Esophagus muscularis mucosa (tissue), 4 donors: ENCODE measurements around the gene CNTNAP2.

Experiments
- EP300 ChIP-seq: sonication (generic); formaldehyde crosslinking; IDR thresholded peaks from one replicate; pipeline ENCODE4 v1.6.1; 2017; ENCODE audit warnings: antibody characterized with exemption
- POLR2A ChIP-seq: fragments of 450-650 bp; IDR thresholded peaks from one replicate; pipeline ENCODE4 v1.6.1; 2017; ENCODE audit warnings: antibody characterized with exemption, moderate library complexity, mild to moderate bottlenecking, low read depth
- POLR2AphosphoS5 ChIP-seq, 2 donors: sonication (generic); formaldehyde crosslinking; IDR thresholded peaks; one replicate each; pipeline ENCODE4 v1.6.1; 2017; ENCODE audit warnings: antibody characterized with exemption in 2 of 2
- TF ChIP-seq, protein P1 (sequence below), 3 experiments: fragments of 200-600 bp in 2 of 3; fragments of 450-650 bp in 1 of 3; sonication (generic) in 2 of 3; IDR thresholded peaks; one replicate each; pipeline ENCODE4 v1.5.1; 2017 to 2019; ENCODE audit warnings: antibody characterized with exemption in 3 of 3, mild to moderate bottlenecking in 2 of 3, moderate library complexity in 1 of 3

GRCh38 chr7:147982307-147982706 lies 1865.7 kb downstream of the CNTNAP2 start:
- TF ChIP-seq, protein P1, sequence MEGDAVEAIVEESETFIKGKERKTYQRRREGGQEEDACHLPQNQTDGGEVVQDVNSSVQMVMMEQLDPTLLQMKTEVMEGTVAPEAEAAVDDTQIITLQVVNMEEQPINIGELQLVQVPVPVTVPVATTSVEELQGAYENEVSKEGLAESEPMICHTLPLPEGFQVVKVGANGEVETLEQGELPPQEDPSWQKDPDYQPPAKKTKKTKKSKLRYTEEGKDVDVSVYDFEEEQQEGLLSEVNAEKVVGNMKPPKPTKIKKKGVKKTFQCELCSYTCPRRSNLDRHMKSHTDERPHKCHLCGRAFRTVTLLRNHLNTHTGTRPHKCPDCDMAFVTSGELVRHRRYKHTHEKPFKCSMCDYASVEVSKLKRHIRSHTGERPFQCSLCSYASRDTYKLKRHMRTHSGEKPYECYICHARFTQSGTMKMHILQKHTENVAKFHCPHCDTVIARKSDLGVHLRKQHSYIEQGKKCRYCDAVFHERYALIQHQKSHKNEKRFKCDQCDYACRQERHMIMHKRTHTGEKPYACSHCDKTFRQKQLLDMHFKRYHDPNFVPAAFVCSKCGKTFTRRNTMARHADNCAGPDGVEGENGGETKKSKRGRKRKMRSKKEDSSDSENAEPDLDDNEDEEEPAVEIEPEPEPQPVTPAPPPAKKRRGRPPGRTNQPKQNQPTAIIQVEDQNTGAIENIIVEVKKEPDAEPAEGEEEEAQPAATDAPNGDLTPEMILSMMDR (IDR thresholded peaks at IDR 0.05), result no peak
- TF ChIP-seq POLR2A, result no peak
- no peak for TF ChIP-seq POLR2AphosphoS5 (IDR thresholded peaks at IDR 0.05)
- TF ChIP-seq EP300, result no peak
